ENCODE results near the gene CSNK1A1L.
A peak's percentile ranks its signal among the peaks of the same experiment; 100 is the strongest.
"Not testable (repeated sequence)": the region's sequence is repeated elsewhere in the genome, so short reads cannot be mapped to it uniquely, and the experiment has no call there.

The CSNK1A1L gene

DNA sequence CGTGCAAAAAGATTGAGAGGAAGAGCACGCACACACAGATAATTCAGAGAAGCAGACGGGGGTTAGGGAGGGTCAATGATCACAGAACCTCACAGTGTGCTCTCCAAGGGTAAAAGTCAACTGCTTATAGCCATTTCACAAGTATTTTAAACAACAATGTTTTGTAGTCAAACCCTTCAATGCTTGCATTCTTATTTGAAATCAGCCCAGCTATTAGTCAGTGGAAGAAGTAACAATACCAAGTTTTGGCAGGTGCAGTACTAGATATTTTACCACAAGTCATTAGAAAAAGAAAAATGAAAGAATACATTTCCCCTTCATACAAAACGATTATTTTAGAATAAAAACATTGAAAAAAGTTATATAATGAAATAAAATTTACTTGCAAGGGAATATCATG, 2.6 kb downstream of the CSNK1A1L start:
- DNase-seq: no peak

DNA sequence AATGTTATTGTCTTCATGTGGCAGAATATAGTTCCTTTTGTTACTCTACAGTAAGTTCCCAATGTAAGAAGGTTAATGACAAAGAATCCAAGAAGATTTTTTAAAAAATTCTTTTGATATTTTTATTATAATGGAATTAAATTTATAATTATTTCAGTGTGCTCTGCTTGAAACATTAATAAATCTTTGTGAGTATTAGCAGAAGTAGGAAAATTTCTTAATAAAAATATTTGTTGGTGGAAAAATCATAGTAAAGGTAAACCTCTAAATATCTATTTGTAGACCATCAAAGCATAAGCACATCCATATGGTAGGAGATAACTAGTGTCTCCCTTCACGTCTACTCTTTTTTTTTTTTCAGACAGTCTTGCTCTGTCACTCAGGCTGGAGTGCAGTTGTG, 4.3 kb downstream of the CSNK1A1L start:
- no peak for DNase-seq

DNA sequence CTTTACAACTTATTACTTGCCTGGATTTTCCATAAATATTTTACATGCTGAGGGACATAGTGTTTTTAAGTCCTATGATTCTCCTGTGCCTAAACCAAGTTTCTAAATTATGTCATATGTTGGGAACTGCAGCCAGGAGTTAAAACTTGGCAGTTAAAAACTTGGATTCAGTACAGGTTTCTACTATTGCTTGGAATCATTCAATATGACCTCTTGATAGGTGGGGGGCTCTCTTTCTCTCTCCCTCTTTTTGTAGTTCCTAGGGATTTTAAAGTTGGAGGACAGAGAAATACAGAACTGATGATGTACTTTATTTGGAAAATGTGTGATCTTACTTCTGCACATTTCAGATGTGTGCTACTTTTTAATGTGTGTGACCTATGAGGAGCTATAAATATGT, 4.7 kb downstream of the CSNK1A1L start:
- no peak for DNase-seq

DNA sequence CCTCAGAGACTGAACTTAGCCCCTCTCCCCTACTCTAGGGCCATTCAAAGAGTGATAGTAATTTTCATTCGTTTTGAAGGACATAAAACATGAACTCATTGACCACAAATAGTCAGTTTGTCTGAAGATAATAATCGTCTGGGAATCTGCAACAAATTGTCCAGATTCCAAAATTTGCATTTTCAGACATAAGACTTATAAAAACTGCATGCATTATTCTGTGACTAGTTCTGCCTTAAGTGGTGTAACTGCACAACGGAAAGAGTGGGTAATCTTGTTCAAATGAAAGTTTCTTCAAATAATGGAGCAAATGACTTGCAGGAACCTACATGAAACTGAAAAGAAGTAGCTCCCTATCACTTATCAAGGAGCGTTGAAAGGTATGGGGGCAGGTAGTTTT, 8.4 kb downstream of the CSNK1A1L start:
- no peak for DNase-seq

DNA sequence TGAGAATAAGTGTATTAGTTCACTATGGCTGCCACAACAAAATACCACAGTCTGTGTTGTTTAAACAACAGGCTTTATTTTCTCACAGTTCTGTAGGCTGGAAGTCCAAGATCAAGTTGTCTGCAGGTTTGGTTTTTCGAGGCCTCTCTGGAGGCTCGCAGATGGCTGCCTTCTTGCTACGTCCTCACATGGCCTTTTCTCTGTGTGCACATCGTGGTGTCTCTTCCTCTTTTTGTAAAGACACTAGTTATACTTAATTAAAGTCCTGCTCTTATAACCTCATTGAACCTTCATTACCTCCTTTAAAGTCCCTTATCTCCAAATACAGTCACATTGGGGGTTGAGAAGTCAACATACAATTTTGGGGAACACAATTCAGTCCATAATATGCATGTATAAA, 10.6 kb downstream of the CSNK1A1L start:
- no peak for DNase-seq

GRCh38 chr13:37094099-37094498, 11.4 kb downstream of the CSNK1A1L start:
- DNase-seq: no peak

DNA sequence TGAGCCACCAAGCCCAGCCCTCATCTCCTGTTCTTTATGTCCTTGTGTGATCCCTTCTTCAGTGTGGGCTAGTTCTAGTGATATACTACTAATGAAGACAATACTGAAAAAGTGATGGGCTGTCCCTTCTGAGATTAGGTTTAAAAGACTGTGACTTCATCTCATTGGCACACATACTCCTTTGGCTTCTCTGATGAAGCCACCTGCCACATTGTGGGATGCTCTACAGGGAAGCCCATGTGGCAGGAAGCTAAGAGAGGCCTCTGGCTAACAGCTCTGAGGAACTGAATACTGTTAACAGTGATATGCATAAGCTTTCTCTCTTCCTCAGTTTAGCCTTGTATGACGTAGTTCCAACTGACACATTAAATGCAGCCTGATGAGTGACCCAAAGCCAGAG, 13.6 kb downstream of the CSNK1A1L start:
- no peak for DNase-seq

DNA sequence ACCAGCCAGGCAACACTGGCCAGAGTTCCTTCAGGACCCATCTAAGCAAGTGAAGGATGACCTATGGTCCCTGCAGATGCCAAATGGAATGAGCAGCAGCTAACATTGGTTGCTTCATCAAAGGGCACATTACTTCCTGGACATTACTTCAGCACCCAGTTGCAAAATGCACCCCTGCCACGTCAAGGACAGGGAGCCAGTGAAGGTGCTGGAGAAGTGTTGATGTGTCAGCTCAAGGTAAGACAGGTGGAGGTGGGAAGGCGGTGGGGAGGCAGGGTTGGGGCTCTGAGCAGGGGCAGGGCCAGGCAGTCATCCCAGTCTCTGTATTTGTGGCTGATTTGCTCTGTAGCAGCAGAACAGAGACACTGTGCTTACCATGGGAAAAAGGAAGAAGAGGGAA, 14.6 kb downstream of the CSNK1A1L start:
- no peak for DNase-seq

DNA sequence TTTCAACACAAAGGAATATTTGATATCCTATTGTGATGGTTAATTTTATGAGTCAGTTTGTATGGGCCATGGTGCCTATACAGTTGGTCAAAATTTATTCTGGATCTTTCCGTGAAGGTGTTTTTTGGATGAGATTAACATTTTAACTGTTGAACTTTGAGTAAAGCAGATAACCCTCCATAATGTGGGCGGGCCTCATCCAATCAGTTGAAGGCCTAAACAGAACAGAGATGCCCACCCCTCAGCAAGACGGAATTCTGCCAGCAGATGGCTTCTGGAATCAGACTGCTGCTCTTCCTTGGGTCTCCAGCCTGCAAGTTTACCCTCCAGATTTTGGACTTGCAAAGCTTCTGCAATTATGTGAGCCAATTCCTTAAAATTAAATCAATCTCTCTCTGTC, 16.0 kb downstream of the CSNK1A1L start:
- no peak for DNase-seq

- DNase-seq: no peak
Observed at GRCh38 chr13:37087486-37087885, 18.0 kb downstream of the CSNK1A1L start.

DNA sequence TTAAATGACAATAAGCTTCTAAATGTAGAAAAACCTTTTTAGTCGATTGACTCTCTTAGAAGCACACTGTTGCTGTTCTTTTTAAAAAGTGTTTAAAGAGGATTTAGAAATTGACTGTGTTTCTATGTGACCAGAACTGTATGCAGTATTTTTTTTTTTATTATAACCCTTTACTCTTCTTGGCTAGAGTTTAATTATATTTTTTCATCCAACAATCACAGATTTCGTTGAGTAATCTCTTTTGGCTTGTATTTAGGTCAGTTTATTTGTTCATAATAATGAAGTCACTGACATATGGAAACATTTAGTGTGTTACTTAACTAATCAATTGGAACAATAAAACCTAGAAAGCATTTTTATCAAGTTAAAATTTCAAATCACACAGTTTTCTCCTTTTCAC, 19.9 kb downstream of the CSNK1A1L start:
- DNase-seq: no peak

GRCh38 chr13:37076818-37077217, 28.6 kb downstream of the CSNK1A1L start:
- DNase-seq: no peak

DNA sequence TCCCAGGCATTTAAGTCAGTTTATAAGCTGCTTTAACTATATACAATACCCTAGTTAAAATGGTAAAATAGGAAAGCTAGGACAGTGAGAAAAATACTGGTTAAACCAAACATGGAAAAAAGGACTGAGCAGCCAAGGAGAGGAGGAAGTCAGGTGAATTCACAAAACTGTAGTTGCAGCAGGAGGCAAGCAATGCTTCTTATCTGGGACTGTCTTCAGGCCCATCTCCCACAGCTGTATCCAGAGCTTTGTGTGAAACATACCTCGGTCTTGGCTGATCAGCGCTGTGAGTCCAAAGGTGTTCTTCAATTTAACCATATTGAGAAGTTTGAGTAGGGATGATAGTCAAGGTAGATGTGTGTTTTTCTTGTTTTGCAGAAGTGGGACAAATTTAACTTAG, 30.3 kb downstream of the CSNK1A1L start:
- DNase-seq: no peak

GRCh38 chr13:37074703-37075102, 30.8 kb downstream of the CSNK1A1L start:
- peak; percentile 58 to 62 for DNase-seq

GRCh38 chr13:37072024-37072423, 33.4 kb downstream of the CSNK1A1L start:
- no peak for DNase-seq

- DNase-seq: no peak
Observed at GRCh38 chr13:37070956-37071355, 34.5 kb downstream of the CSNK1A1L start.

DNA sequence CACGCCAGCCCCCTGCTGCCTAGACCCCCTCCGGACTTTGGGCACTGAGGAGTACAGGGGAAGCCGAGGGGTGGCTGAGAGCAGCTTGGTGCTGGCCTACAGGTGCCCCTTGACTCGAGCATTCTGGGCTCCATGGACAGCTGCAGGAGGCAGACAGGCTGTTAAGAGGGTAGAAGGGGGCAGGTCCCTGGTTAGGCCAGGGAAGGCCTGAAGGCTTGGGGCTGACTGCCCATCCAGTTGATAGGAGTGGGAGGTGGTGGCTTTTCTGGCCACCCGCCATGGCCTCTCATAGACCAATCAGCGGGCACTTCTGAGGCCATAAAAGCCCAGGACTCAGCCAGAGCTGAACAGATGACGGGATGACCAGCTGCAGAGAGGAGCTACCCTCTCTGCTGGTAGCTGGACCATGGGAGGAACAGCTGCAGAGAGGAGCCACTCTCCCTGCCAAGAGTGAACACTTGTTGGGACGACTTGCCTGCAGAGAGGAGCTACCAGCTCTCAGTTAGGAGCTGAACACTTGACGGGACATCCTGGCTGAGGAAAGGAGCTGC, 35.2 kb downstream of the CSNK1A1L start:
- DNase-seq: no peak

DNA sequence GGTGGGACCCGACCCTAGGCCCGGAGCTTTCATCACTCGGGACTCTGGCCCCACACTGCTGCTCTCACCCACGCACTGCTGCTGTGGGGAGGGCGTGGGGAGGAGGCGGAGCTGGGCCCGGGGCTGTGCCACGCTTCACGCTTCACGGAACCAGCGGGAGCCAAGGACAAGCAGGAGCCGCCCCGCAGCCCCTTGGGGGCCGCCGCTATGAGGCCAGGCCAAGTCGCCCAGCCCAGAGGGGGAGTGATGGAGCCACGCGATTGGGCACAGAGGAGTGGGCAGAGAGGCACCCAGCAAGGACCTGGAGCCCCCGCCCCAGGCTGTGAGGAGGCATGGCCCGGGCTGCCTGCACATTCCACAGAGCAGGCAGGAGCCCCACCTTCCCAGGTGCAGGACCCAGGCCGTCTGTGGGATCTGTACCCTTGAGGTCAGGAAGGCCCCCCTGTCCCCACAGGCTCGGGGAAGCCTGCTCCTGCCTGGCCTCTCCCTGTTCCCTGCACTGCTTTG, 35.8 kb downstream of the CSNK1A1L start:
- DNase-seq: peak in 1 of 2 experiments; percentile 33

DNA sequence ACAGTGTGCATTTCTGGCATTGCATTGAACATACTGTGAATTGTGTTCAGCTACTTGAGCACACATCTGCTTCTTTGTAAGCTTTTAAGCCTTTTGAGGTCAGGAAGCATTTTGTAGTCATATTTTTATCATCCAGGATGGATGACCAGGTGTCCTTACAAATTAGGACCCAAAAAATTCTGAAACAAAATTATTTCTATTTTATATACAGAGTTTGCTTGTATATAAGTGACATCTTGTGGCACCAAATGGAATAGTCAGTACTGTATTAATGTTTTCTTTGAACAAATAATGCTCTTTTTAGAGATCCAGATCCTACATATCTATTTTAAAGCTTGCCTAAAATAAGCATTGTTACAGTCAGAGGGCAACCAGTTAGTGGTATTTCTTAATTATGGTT, 36.5 kb downstream of the CSNK1A1L start:
- peak in 1 of 2 experiments; percentile 17 for DNase-seq

DNA sequence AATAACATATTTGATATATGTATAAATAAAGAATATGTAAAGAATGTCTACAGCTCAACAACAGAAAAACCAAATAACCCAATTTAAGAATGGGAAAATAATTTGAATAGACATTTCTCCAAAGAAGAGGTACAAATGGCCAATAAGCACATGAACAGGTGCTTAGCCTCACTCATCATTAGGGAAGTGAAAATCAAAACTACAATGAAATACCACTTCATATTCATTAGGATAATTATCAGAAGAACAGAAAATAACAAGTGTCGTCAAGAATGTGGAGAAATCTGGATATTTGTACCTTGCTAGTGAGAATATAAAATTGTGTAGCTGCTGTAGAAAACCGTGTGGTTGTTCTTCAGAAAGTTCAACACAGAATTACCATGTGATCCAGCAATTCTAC, 37.6 kb downstream of the CSNK1A1L start:
- no peak for DNase-seq

DNA sequence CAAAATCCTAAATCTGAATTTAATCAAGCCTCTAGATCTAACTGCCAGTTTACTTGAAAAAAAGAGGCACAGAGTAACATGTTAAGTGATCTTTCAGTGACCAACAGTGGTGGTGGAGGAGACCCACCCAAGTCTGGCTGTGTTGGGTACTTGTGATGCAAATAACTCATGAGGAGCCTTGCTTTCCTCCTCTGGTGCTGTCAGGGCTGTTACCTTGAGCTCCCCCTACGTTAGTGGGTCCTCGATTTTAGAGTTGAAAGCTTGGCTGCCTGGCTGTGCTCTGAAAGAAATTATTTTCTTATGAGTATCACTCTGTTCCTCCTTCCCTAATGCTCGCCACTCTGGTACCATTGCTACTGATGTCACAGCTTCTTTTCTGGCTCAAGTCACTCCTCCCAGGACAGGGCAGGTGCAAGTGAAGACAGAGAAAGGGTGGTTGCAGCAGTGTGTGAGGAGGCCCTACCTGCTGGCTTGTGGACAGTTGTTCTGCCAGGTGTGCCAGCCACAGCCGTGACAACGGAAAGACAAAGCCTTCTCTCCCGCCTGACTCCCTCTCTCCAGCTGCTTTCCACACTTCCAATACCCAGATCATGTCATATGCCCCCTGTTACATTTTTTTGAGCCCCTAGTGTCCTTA, 39.5 kb downstream of the CSNK1A1L start:
- DNase-seq: no peak

DNA sequence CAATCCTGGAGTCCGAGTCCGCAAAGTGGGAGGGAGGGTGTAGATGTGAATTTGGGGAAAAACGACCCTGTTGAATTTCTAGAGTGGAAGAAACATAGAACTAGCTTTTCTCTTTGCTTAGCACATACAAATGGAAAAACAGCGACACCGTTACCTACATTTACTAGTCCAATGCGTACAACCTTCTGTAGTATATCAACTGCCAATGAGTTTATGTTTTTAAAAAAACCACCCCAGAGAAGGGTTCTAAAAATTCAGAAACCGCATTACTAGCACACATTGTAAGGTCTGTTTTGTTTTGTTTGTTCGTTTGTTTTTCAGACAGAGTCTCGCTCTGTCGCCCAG, 45.6 kb downstream of the CSNK1A1L start:
- DNase-seq: no peak

DNA sequence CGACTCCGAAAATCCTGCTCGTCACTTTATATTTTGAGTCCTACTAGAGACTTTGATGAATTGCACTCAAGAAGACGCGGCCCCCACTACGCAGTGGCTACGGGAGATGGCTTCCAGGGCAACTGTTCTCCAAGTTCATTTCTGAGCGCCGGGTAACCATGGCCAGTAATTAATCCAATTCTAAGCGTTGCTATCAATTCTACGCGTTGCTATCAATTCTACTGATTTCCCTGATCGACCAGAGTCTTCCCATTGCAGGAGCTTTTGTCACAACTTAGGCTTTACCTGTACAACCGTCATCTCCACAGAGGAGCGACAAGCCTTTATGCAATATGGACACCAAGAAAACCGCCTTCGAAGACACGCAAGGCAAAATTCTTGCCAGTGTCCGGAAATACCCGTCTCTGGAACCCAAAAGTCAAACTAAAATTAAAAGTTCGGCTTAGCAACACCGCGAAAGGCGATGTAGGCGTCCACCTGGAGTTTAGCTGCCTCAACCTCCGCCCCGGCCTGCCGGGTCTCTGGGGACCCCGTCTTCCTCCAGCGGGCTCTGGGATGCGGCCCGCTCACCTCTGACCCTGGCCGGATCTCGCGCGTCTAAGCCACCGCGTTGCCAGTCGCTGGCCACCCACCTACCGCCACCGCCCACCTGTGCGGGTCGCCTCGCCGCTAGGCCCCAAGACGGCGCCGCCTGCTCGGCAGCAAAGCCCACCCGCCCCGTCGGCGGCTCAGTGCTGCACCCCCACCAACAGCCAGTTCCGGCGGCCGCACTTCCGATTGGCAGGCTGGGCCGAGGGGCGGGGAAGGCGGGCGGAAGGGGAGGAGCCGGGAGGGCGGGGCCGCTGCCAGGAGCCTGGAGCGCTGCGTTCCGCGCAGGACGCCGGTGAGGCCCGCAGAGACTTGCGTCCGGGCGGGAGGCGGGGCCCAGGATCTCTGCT, 46.3 kb downstream of the CSNK1A1L start, which contains the start of gene SUPT20H:
SUPT20H (minus strand) TSS at position 779 of the 938 bp plus-strand sequence. CDS start 8,198 bp downstream, outside the sequence.
- peak; percentile 76 to 97 for DNase-seq

DNA sequence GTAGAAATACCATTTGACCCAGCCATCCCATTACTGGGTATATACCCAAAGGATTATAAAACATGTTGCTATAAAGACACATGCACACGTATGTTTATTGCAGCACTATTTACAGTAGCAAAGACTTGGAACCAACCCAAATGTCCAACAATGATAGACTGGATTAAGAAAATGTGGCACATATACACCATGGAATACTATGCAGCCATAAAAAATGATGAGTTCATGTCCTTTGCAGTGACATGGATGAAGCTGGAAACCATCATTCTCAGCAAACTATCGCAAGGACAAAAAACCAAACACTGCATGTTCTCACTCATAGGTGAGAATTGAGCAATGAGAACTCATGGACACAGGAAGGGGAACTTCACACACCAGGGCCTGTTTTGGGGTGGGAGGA, 49.2 kb downstream of the CSNK1A1L start:
- not testable (repeated sequence) for DNase-seq
